LNCAP (cell line): ENCODE measurements around the gene ZNF12.
"Not testable (repeated sequence)": the region's sequence is repeated elsewhere in the genome, so short reads cannot be mapped to it uniquely, and the experiment has no call there.

Source experiments
- TF ChIP-seq, protein P1 (sequence below): fragments of 450-650 bp; IDR thresholded peaks from 2 replicates; pipeline ENCODE4 v1.5.1; 2017; ENCODE audit warnings: mild to moderate bottlenecking

Gene ZNF12

DNA sequence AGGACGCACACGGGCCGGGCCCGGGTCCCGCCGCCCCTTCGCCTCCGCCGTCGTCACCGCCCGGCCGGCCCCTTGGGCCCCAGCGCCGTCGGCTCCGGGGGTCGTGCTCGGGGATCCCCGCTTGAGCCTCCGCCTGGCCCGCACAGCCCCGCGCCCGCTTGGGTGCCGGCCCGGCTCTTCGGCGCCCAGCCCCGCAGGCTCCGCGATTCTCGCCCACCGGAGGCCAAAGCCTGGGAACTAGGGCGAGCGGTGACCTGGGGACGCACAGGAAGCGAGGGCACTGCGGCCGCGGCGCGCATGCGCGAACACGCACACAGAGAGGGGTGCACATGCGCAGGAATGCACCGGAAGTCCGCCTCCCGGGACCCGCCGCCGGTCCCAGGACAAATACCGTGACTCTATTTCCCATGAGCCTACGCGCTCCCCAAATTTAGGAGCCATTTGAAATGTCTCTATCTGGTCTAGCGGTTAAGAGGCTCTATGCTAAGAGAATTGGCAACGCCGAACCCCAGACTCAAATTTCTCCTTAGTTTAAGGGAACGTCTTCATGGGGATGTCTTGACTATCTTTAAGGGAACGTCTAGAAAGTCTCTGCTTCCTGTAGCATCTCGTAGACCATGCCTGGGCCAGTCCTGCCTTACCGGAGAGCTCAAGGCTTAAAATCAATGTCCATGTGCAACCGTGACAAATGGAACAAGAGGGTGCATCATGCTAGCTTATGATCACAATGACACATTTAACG, at the start of gene ZNF12:
TSS of gene ZNF12 (minus strand) at position 282 of the 742 bp plus-strand sequence. CDS start 1,774 bp downstream, outside the sequence.
- TF ChIP-seq, protein P1, sequence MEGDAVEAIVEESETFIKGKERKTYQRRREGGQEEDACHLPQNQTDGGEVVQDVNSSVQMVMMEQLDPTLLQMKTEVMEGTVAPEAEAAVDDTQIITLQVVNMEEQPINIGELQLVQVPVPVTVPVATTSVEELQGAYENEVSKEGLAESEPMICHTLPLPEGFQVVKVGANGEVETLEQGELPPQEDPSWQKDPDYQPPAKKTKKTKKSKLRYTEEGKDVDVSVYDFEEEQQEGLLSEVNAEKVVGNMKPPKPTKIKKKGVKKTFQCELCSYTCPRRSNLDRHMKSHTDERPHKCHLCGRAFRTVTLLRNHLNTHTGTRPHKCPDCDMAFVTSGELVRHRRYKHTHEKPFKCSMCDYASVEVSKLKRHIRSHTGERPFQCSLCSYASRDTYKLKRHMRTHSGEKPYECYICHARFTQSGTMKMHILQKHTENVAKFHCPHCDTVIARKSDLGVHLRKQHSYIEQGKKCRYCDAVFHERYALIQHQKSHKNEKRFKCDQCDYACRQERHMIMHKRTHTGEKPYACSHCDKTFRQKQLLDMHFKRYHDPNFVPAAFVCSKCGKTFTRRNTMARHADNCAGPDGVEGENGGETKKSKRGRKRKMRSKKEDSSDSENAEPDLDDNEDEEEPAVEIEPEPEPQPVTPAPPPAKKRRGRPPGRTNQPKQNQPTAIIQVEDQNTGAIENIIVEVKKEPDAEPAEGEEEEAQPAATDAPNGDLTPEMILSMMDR, result no peak

- TF ChIP-seq, protein P1, result not testable (repeated sequence)
These were observed 47.2 kb upstream of the ZNF12 start, which contains the start of gene RSPH10B2 for GRCh38 chr7:6753964-6754363. Gene RSPH10B2, plus strand, starts transcription at chr7:6754103. Its CDS starts 3,575 bp downstream, at chr7:6757678.

- TF ChIP-seq, protein P1, result no peak
These were observed 23.5 kb upstream of the ZNF12 start for GRCh38 chr7:6730343-6730633.

GRCh38 chr7:6729492-6730342, 23.0 kb upstream of the ZNF12 start:
- TF ChIP-seq, protein P1, result no peak

- TF ChIP-seq, protein P1, result no peak
These were observed 20.9 kb upstream of the ZNF12 start for GRCh38 chr7:6727663-6728062.

DNA sequence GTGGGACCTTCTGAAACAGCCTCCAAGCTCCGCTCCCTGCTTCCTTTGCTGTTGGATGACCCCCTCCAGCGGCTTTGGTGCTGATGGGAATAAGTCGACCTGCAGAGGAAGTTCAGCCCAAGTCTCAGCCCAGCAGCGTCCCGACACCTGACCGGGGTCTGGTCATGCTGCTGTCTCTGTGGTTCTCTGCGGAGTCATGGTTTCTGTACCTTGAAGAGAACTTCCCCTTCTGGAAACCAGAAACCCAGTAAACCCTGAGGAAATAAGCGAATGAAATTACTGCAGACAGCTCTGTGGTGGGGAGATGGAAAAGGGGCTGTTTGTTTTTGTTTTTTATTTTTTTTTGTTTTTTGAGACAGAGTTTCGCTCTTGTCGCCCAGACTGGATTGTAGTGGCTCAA, 18.3 kb upstream of the ZNF12 start:
- TF ChIP-seq, protein P1, result no peak

DNA sequence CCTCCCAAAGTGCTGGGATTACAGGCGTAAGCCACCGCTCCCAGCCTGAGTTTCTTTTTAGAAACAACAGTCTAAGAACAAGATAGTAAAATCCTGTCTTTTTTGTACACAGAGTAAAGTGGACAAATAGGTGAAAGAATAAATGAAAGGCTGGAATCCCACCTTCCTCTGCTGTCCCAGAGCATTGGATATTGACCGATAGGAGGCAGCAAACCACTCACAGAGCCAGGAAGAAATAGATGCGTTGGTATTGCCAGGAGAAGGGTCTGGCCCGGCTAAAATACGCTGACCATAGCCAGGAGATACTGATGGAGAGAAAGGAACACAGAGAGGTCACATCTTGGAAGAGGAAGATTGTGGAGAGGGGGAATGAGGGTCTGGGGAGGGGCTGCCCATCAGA, 11.4 kb upstream of the ZNF12 start:
- TF ChIP-seq, protein P1, result no peak
